ENCODE measurements around the gene TTC3. TPM values are rescaled to one million over a fixed set of nuclear protein-coding genes. Genes with fewer than 3 reads are reported as not detected.

The TTC3 gene
- total and polyA plus RNA-seq, 2 of the 13 experiments (the other 11 are each of a cell fraction or from before 2014, with no cell fraction given) = 55.7 to 108 TPM

- no peak for TF ChIP-seq ZNF781 (CRISPR knock-in tag; IDR thresholded peaks at IDR 0.05; ENCODE audit: borderline replicate concordance, not compliant biosample characterization)
- TF ChIP-seq RXRB (CRISPR knock-in tag; IDR thresholded peaks at IDR 0.05; ENCODE audit: borderline replicate concordance) = no peak
- TF ChIP-seq CEBPB (IDR thresholded peaks at IDR 0.05; ENCODE audit: borderline replicate concordance, low read depth, low read length) = no peak
- TF ChIP-seq ARID3A (IDR thresholded peaks at IDR 0.05; ENCODE audit: low read depth, low read length) = peak; percentile 78; the same call in 1 of the 2 replicates
- no peak for TF ChIP-seq DMAP1 (CRISPR knock-in tag; IDR thresholded peaks at IDR 0.05)
- TF ChIP-seq MXD1 (CRISPR knock-in tag; IDR thresholded peaks at IDR 0.05) = no peak
- TF ChIP-seq MXI1 (IDR thresholded peaks at IDR 0.05; ENCODE audit: borderline replicate concordance, low read depth, low read length) = no peak
- TF ChIP-seq ZSCAN12 (CRISPR knock-in tag; IDR thresholded peaks at IDR 0.05) = no peak
- no peak for TF ChIP-seq ZNF724P (CRISPR knock-in tag; IDR thresholded peaks at IDR 0.05; ENCODE audit: borderline replicate concordance)
- no peak for TF ChIP-seq KLF13 (CRISPR knock-in tag; IDR thresholded peaks at IDR 0.05)
- no peak for TF ChIP-seq HES4 (CRISPR knock-in tag; IDR thresholded peaks at IDR 0.05; ENCODE audit: borderline replicate concordance)
- TF ChIP-seq ZNF609 (CRISPR knock-in tag; IDR thresholded peaks at IDR 0.05; ENCODE audit: borderline replicate concordance) = no peak
- TF ChIP-seq ATF2 (CRISPR knock-in tag; IDR thresholded peaks at IDR 0.05) = no peak
- no peak for TF ChIP-seq ZNF468 (CRISPR knock-in tag; IDR thresholded peaks at IDR 0.05)
- no peak for TF ChIP-seq TMF1 (CRISPR knock-in tag; IDR thresholded peaks at IDR 0.05; ENCODE audit: low read depth)
- no peak for TF ChIP-seq MATR3 (CRISPR knock-in tag; IDR thresholded peaks at IDR 0.05)
- TF ChIP-seq FOXO4 (CRISPR knock-in tag; conservative IDR thresholded peaks at IDR 0.05) = no peak
- no peak for TF ChIP-seq ZNF558 (CRISPR knock-in tag; IDR thresholded peaks at IDR 0.05; ENCODE audit: borderline replicate concordance)
- no peak for TF ChIP-seq ATRX (CRISPR knock-in tag; IDR thresholded peaks at IDR 0.05; ENCODE audit: borderline replicate concordance)
- no peak for TF ChIP-seq FOXC1 (CRISPR knock-in tag; IDR thresholded peaks at IDR 0.05; ENCODE audit: borderline replicate concordance)
Observed at GRCh38 chr21:37077403-37077802, 4.3 kb downstream of the TTC3 start (continued).

Data from HepG2 (cell line).